ENCODE results near the gene HSD11B2.

Gene HSD11B2

GRCh38 chr16:67388191-67388590, 42.7 kb upstream of the HSD11B2 start:
- peaks cover 5% of the 10 kb centered on the region; the same call in 1 of the 2 replicates for H3K4me1 ChIP-seq (ENCODE audit: control insufficient read depth, insufficient read depth, low read length)
- H3K4me3 ChIP-seq (ENCODE audit: low read depth, low read length) = no peak overlapping the region
- H3K27ac ChIP-seq (ENCODE audit: extremely low read depth, low read depth, low read length) = no peak overlapping the region
- no peaks in the 10 kb centered on the region for H3K36me3 ChIP-seq (ENCODE audit: control insufficient read depth in 2 of 2, insufficient read depth in 1 of 2, low read length in 2 of 2)
- TF ChIP-seq ZNF184 (tag by site-specific recombination; IDR thresholded peaks at IDR 0.05) (no peak), ZNF169 (tag by site-specific recombination; IDR thresholded peaks at IDR 0.05) (no peak), ZNF146 (tag by site-specific recombination; IDR thresholded peaks at IDR 0.05) (no peak), ZNF416 (tag by site-specific recombination; IDR thresholded peaks at IDR 0.05) (no peak), HOXC10 (CRISPR knock-in tag; IDR thresholded peaks at IDR 0.05) (no peak), ZNF692 (tag by site-specific recombination; IDR thresholded peaks at IDR 0.05) (no peak)
- H3K9me3 ChIP-seq (ENCODE audit: control insufficient read depth, insufficient read depth, low read depth, low read length) = no peaks in the 10 kb centered on the region
- POLR2A ChIA-PET = no interaction called here
- CTCF ChIA-PET = interaction anchor here (0.7 to 0.9 kb wide), 2 partner anchors 12 to 28 kb away, joined by 3 to 4 read pairs; no protein-coding TSS in a partner anchor

GRCh38 chr16:67388591-67388990, 42.3 kb upstream of the HSD11B2 start:
- ChIA-PET POLR2A (no interaction called here), CTCF (interaction anchor here (0.6 to 1.8 kb wide), 4 partner anchors 15 to 162 kb away, joined by 3 to 6 read pairs (median 4); partner anchors contain the start of gene TMEM208)
- H3K4me1 ChIP-seq (ENCODE audit: control insufficient read depth, insufficient read depth, low read length) = peaks cover 6% of the 10 kb centered on the region; the same call in 1 of the 2 replicates
- H3K4me3 ChIP-seq (ENCODE audit: low read depth, low read length) = no peak overlapping the region
- TF ChIP-seq ZBTB48 (tag by site-specific recombination; IDR thresholded peaks at IDR 0.05) (no peak), KLF8 (tag by site-specific recombination; IDR thresholded peaks at IDR 0.05) (no peak), ZNF776 (tag by site-specific recombination; IDR thresholded peaks at IDR 0.05; ENCODE audit: borderline replicate concordance) (no peak), ZNF558 (tag by site-specific recombination; IDR thresholded peaks at IDR 0.05) (no peak), ZNF785 (tag by site-specific recombination; IDR thresholded peaks at IDR 0.05) (no peak), SCRT2 (tag by site-specific recombination; IDR thresholded peaks at IDR 0.05) (no peak), ZIC2 (tag by site-specific recombination; IDR thresholded peaks at IDR 0.05) (no peak), ZFHX2 (tag by site-specific recombination; conservative IDR thresholded peaks at IDR 0.05) (no peak), ZNF560 (tag by site-specific recombination; IDR thresholded peaks at IDR 0.05; ENCODE audit: borderline replicate concordance) (no peak), ZNF600 (tag by site-specific recombination; IDR thresholded peaks at IDR 0.05) (no peak), YY2 (tag by site-specific recombination; IDR thresholded peaks at IDR 0.05) (no peak), ZNF175 (tag by site-specific recombination; IDR thresholded peaks at IDR 0.05) (no peak), ZNF433 (tag by site-specific recombination; IDR thresholded peaks at IDR 0.05; ENCODE audit: low read depth) (no peak), ZNF16 (tag by site-specific recombination; IDR thresholded peaks at IDR 0.05; ENCODE audit: low read depth) (no peak), SP3 (tag by site-specific recombination; IDR thresholded peaks at IDR 0.05) (no peak)
- no peak overlapping the region for H3K27ac ChIP-seq (ENCODE audit: extremely low read depth, low read depth, low read length)
- no peaks in the 10 kb centered on the region for H3K36me3 ChIP-seq (ENCODE audit: control insufficient read depth in 2 of 2, insufficient read depth in 1 of 2, low read length in 2 of 2)
- no peaks in the 10 kb centered on the region for H3K9me3 ChIP-seq (ENCODE audit: control insufficient read depth, insufficient read depth, low read depth, low read length)

- H3K4me1 ChIP-seq (ENCODE audit: control insufficient read depth, insufficient read depth, low read length) = peaks cover 6% of the 10 kb centered on the region; the same call in 1 of the 2 replicates
- H3K4me3 ChIP-seq (ENCODE audit: low read depth, low read length) = no peak overlapping the region
- H3K36me3 ChIP-seq (ENCODE audit: control insufficient read depth in 2 of 2, insufficient read depth in 1 of 2, low read length in 2 of 2) = no peaks in the 10 kb centered on the region
- ChIA-PET CTCF (interaction anchor here (0.6 to 2.0 kb wide), 4 partner anchors 10 to 130 kb away, joined by 3 to 6 read pairs (median 4); no protein-coding TSS in a partner anchor), POLR2A (no interaction called here)
- H3K9me3 ChIP-seq (ENCODE audit: control insufficient read depth, insufficient read depth, low read depth, low read length) = no peaks in the 10 kb centered on the region
- no peak overlapping the region for H3K27ac ChIP-seq (ENCODE audit: extremely low read depth, low read depth, low read length)
- TF ChIP-seq PRDM2 (tag by site-specific recombination; IDR thresholded peaks at IDR 0.05; ENCODE audit: borderline replicate concordance) (no peak), ZNF645 (tag by site-specific recombination; IDR thresholded peaks at IDR 0.05) (no peak), YY2 (tag by site-specific recombination; IDR thresholded peaks at IDR 0.05) (no peak), ZNF366 (tag by site-specific recombination; conservative IDR thresholded peaks at IDR 0.05) (no peak)
These were observed 40.8 kb upstream of the HSD11B2 start for GRCh38 chr16:67389911-67390815.

All from HEK293 (cell line).